Stomach (tissue), 9 donors: Measurements from ENCODE around the gene MAST4. TPM values are rescaled to one million over a fixed set of nuclear protein-coding genes. Genes with fewer than 3 reads are reported as not detected.

Experiments used
- DNase-seq, 2 donors: peaks; one replicate each; pipeline versions ENCODE4 v3.0.0 to v3.0.0-alpha.2; 2013 to 2019
- H3K27ac ChIP-seq, 5 donors: fragments of 200-600 bp in 4 of 5; sonication (generic) in 4 of 5; one replicate each; pipeline ENCODE4 v1.5.1; 2013 to 2019; ENCODE audit warnings: mild to moderate bottlenecking in 1 of 5, moderate library complexity in 1 of 5
- H3K27me3 ChIP-seq, 3 donors: fragments of 200-600 bp; sonication (generic); one replicate each; pipeline ENCODE4 v1.5.1; 2017 to 2019; ENCODE audit warnings: mixed run types in 1 of 3
- H3K36me3 ChIP-seq, 4 donors: fragments of 200-600 bp; sonication (generic); 1 replicate in 3 of 4; 2 replicates in 1 of 4; pipeline ENCODE4 v1.5.1; 2016 to 2019
- H3K4me1 ChIP-seq, 4 donors: fragments of 200-600 bp; sonication (generic); one replicate each; pipeline ENCODE4 v1.5.1; 2016 to 2019
- H3K4me3 ChIP-seq, 4 donors: fragments of 200-600 bp; sonication (generic) in 3 of 4; one replicate each; pipeline ENCODE4 v1.5.1; 2016 to 2019; ENCODE audit warnings: mild to moderate bottlenecking in 1 of 4
- H3K9me3 ChIP-seq, 4 donors: fragments of 200-600 bp; sonication (generic); one replicate each; pipeline ENCODE4 v1.5.1; 2016 to 2019
- EP300 ChIP-seq: sonication (generic); formaldehyde crosslinking; IDR thresholded peaks from one replicate; pipeline ENCODE4 v1.6.1; 2017; ENCODE audit warnings: antibody characterized with exemption
- POLR2A ChIP-seq, 4 donors: fragments of 450-650 bp; IDR thresholded peaks; one replicate each; pipeline ENCODE4 v1.6.1; 2016; ENCODE audit warnings: antibody characterized with exemption in 4 of 4, control low read depth in 2 of 4, mild to moderate bottlenecking in 1 of 4, moderate library complexity in 1 of 4
- POLR2AphosphoS5 ChIP-seq, 3 donors: sonication (generic); formaldehyde crosslinking; IDR thresholded peaks; one replicate each; pipeline ENCODE4 v1.6.1; 2016; ENCODE audit warnings: antibody characterized with exemption in 3 of 3
- WGBS, 5 donors: extraction: QIAGEN DNeasy Blood & Tissue Kit in 3 of 5; methylation state at CpG; one replicate each; pipeline versions ENCODE4 v1.1.5 to v1.1.7; 2013 to 2018; 5-methylcytosine and 5-hydroxymethylcytosine counted together
- intact Hi-C: fragments of 100-400 bp; cut with DNase I; formaldehyde crosslinking; loops from one replicate; pipeline ENCODE4 v1.15.1; 2023; ENCODE audit warnings: low total_unique reads
- polyA plus RNA-seq, 3 donors: library from polyadenylated mRNA; stranded (reverse); fragments of 200-250 nt; gene quantifications; one replicate each; pipeline ENCODE4 v1.2.3, GENCODE V29; 2013
- total RNA-seq, 5 donors: library from RNA; depleted of rRNA; stranded (reverse); fragments of >200 nt; gene quantifications; one replicate each; pipeline versions ENCODE4 v1.1.0 to v1.2.3, GENCODE V29; 2014 to 2016
- TF ChIP-seq, protein P1 (sequence below), 7 experiments: fragments of 450-650 bp in 4 of 7; fragments of 200-600 bp in 3 of 7; sonication (generic) in 3 of 7; IDR thresholded peaks; one replicate each; pipeline ENCODE4 v1.5.1; 2016 to 2019; ENCODE audit warnings: antibody characterized with exemption in 7 of 7, control low read depth in 2 of 7, mild to moderate bottlenecking in 1 of 7
- donor health status: healthy with polysubstance abuse.
- donor health status: Bipolar disorder and iron deficiency.
- donor health status: healthy.

MAST4 gene
- total and polyA plus RNA-seq, 8 donors: 1.5 to 52.5 (median 32.1) TPM

GRCh38 chr5:66967102-66967501, 370.9 kb downstream of the MAST4 start:
- WGBS, 5 donors: 71 to 95% (median 86%) methylated on average over 3 of the region's 3 CpGs
- Histone ChIP-seq H3K27me3 (no peaks in the 10 kb centered on the region), H3K27ac (peak overlapping the region in 1 of 5 donors; percentile 16), H3K36me3 (no peaks in the 10 kb centered on the region), H3K4me3 (no peak overlapping the region), H3K4me1 (peaks cover 4 to 24% (median 8%) of the 10 kb centered on the region in 4 donors), H3K9me3 (no peaks in the 10 kb centered on the region)
- TF ChIP-seq EP300 (no peak), POLR2A (IDR thresholded peaks at IDR 0.05) (no peak), POLR2AphosphoS5 (IDR thresholded peaks at IDR 0.05) (no peak)
- TF ChIP-seq, protein P1, sequence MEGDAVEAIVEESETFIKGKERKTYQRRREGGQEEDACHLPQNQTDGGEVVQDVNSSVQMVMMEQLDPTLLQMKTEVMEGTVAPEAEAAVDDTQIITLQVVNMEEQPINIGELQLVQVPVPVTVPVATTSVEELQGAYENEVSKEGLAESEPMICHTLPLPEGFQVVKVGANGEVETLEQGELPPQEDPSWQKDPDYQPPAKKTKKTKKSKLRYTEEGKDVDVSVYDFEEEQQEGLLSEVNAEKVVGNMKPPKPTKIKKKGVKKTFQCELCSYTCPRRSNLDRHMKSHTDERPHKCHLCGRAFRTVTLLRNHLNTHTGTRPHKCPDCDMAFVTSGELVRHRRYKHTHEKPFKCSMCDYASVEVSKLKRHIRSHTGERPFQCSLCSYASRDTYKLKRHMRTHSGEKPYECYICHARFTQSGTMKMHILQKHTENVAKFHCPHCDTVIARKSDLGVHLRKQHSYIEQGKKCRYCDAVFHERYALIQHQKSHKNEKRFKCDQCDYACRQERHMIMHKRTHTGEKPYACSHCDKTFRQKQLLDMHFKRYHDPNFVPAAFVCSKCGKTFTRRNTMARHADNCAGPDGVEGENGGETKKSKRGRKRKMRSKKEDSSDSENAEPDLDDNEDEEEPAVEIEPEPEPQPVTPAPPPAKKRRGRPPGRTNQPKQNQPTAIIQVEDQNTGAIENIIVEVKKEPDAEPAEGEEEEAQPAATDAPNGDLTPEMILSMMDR (IDR thresholded peaks at IDR 0.05): no peak
- intact Hi-C loops: no loop called here
- DNase-seq: no peak

- DNase-seq: peak in 1 of 2 donors; percentile 58
- intact Hi-C loops: no loop called here
- H3K27ac ChIP-seq: no peak overlapping the region
Measured at GRCh38 chr5:66967826-66968262, 371.7 kb downstream of the MAST4 start.

DNA sequence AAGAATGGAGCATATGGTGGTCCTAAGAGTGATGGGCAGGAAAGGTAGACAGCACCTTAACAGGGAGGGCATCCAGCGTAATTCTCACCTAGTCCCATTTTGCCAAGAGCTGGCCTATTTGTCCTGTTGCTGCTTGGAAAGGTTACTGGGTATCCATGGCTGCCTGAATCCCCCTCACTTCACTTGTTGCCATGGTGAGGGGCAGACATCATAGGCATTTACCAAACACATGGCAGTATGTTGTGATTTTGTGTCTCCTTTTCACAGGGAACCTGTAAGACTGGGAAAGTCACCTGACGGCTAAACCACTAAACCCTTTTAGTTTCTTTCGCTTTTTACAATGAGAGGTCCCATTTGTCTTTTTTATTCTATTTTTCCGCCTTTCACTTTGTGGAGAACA, 373.3 kb downstream of the MAST4 start:
- intact Hi-C loops: no loop called here
- H3K4me1 ChIP-seq: peaks cover 0 to 16% (median 2%) of the 10 kb centered on the region in 4 donors
- H3K9me3 ChIP-seq: no peaks in the 10 kb centered on the region
- no peak overlapping the region for H3K27ac ChIP-seq
- 94 to 99% (median 97%) methylated on average over 4 of the region's 4 CpGs for WGBS, 5 donors
- H3K36me3 ChIP-seq: no peaks in the 10 kb centered on the region
- no peak for DNase-seq
- H3K4me3 ChIP-seq: no peak overlapping the region
- no peaks in the 10 kb centered on the region for H3K27me3 ChIP-seq
- TF ChIP-seq POLR2AphosphoS5 (IDR thresholded peaks at IDR 0.05) (no peak), EP300 (no peak), POLR2A (IDR thresholded peaks at IDR 0.05) (no peak)
- TF ChIP-seq, protein P1 (IDR thresholded peaks at IDR 0.05): no peak

More at GRCh38 chr5:66967826-66968262, 371.7 kb downstream of the MAST4 start:
- Histone ChIP-seq H3K27me3 (no peaks in the 10 kb centered on the region), H3K36me3 (no peaks in the 10 kb centered on the region), H3K4me1 (peaks cover 4 to 24% (median 8%) of the 10 kb centered on the region in 4 donors), H3K9me3 (no peaks in the 10 kb centered on the region), H3K4me3 (no peak overlapping the region)
- TF ChIP-seq POLR2AphosphoS5 (IDR thresholded peaks at IDR 0.05) (peak in 2 of 3 donors; percentile 47 to 75), EP300 (no peak)
- TF ChIP-seq, protein P1 (IDR thresholded peaks at IDR 0.05): no peak
- 29 to 45% (median 40%) methylated on average over 4 of the region's 4 CpGs for WGBS, 5 donors

GRCh38 chr5:66969963-66970362, 373.8 kb downstream of the MAST4 start:
- Histone ChIP-seq H3K36me3 (no peaks in the 10 kb centered on the region), H3K9me3 (no peaks in the 10 kb centered on the region), H3K4me3 (no peak overlapping the region), H3K4me1 (peaks cover 0 to 16% (median 2%) of the 10 kb centered on the region in 4 donors), H3K27ac (no peak overlapping the region), H3K27me3 (no peaks in the 10 kb centered on the region)
- 76 to 89% (median 85%) methylated on average over 2 of the region's 2 CpGs for WGBS, 5 donors
- intact Hi-C loops: no loop called here
- no peak for DNase-seq
- no peak for TF ChIP-seq EP300
- no peak for TF ChIP-seq POLR2A (IDR thresholded peaks at IDR 0.05)
- TF ChIP-seq POLR2AphosphoS5 (IDR thresholded peaks at IDR 0.05): no peak
- TF ChIP-seq, protein P1 (IDR thresholded peaks at IDR 0.05): no peak
